ENCODE data around the gene ATP2B3.

- no peak for TF ChIP-seq CTCF (IDR thresholded peaks at IDR 0.05; ENCODE audit: low read length)
- no peak for TF ChIP-seq EZH2 (IDR thresholded peaks at IDR 0.05; ENCODE audit: borderline replicate concordance, low read length)
Observed at GRCh38 chrX:153499341-153499740, 18.1 kb upstream of the ATP2B3 start.

Data from OCI-LY1 (cell line).